Measurements from ENCODE around the gene GJB3. TPM values are rescaled to one million over a fixed set of nuclear protein-coding genes. Genes with fewer than 3 reads are reported as not detected.
"Not testable (repeated sequence)": the region's sequence is repeated elsewhere in the genome, so short reads cannot be mapped to it uniquely, and the experiment has no call there.

Gene GJB3
- not detected in 2 replicates for total RNA-seq

DNA sequence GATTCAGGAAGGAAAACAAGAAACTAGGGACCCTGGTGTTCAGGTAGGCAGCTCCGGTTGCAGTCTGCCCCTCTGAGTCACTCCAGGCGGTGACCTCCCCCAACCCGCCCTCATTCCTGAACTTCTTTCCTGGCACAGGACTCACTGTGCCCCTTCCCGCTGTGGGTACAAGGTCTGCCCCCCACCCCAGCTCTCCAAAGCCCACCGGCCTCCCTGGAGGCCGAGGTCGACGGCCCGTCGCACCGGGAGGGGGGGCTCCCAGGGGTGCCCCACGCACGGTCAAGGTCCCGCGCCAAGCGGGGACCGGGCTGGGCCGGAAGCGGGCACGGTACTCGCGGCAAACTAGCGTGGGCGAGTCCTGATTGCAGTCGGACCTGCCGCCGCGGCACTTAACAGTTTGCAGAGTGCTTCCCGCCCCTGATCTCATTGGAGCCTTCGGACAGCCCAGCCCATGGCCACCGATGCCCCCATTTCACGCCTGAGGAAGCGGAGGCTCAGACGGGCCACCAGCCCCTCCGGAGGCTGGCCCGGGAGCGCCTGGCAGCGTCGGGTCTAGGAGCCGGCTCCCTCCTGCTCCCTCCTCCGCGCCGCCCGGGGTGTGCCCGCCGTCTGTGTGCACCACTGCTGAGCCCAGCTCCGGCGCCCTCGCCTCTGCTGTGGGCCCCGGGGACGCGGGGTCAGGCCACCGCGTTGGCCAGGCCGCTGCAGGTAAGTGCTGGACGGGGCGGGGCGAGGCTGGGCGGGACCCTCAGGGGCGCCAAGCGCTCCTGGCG lies at the start of gene GJB3:
GJB3 (plus strand) TSS at position 144 of the 773 bp plus-strand sequence. CDS start 3,549 bp downstream, outside the sequence.
- TF ChIP-seq, protein P1, sequence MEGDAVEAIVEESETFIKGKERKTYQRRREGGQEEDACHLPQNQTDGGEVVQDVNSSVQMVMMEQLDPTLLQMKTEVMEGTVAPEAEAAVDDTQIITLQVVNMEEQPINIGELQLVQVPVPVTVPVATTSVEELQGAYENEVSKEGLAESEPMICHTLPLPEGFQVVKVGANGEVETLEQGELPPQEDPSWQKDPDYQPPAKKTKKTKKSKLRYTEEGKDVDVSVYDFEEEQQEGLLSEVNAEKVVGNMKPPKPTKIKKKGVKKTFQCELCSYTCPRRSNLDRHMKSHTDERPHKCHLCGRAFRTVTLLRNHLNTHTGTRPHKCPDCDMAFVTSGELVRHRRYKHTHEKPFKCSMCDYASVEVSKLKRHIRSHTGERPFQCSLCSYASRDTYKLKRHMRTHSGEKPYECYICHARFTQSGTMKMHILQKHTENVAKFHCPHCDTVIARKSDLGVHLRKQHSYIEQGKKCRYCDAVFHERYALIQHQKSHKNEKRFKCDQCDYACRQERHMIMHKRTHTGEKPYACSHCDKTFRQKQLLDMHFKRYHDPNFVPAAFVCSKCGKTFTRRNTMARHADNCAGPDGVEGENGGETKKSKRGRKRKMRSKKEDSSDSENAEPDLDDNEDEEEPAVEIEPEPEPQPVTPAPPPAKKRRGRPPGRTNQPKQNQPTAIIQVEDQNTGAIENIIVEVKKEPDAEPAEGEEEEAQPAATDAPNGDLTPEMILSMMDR (IDR thresholded peaks at IDR 0.05; ENCODE audit: extremely low read depth, low read depth, low read length), result no peak
- H2AFZ ChIP-seq (ENCODE audit: low read length), result no peak within 1 kb of the TSS

DNA sequence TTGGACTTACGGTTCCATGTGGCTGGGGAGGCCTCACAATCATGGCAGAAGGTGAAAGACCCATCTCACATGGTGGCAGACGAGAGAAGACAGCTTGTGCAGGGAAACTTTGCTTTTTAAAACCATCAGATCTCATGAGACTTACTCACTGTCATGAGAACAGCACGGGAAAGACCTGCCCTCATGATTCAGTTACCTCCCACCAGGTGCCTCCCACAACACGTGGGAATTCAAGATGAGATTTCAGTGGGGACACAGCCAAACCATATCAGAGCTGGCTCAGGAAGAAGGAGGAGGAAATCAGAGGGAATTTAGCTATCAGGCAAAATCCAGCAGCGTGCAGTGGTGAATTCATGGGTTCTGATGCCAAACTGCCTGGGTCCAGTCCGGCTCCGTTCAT lies 48.2 kb upstream of the GJB3 start:
- not testable (repeated sequence) for H2AFZ ChIP-seq (ENCODE audit: low read length); DNase-seq (ENCODE audit: insufficient read length, low spot score, missing footprints); H3K27ac ChIP-seq (ENCODE audit: low read depth, low read length); H3K9me3 ChIP-seq (ENCODE audit: low read depth, low read length); H3K4me1 ChIP-seq (ENCODE audit: insufficient read depth, low read length); H4K20me1 ChIP-seq (ENCODE audit: insufficient read depth, low read length); H3K27me3 ChIP-seq (ENCODE audit: insufficient read depth, low read length); H3K79me2 ChIP-seq (ENCODE audit: insufficient read depth, low read length); H3K36me3 ChIP-seq (ENCODE audit: insufficient read depth, low read length); H3K4me3 ChIP-seq (ENCODE audit: insufficient read depth, low read length); H3K4me2 ChIP-seq (ENCODE audit: insufficient read depth, low read length)

More for the DNA sequence above, at the start of gene GJB3:
- H3K9me3 ChIP-seq (ENCODE audit: low read depth, low read length), result no peaks in the 10 kb centered on the region
- no peaks in the 10 kb centered on the region for H3K4me1 ChIP-seq (ENCODE audit: insufficient read depth, low read length)
- DNase-seq (ENCODE audit: insufficient read length, low spot score, missing footprints), result peak; percentile 91
- no peaks in the 10 kb centered on the region for H4K20me1 ChIP-seq (ENCODE audit: insufficient read depth, low read length)
- peak within 1 kb of the TSS; percentile 50 for H3K4me3 ChIP-seq (ENCODE audit: insufficient read depth, low read length)
- H3K27ac ChIP-seq (ENCODE audit: low read depth, low read length), result no peak within 1 kb of the TSS
- no peaks in the 10 kb centered on the region for H3K36me3 ChIP-seq (ENCODE audit: insufficient read depth, low read length)
- peak within 1 kb of the TSS; percentile 61 for H3K4me2 ChIP-seq (ENCODE audit: insufficient read depth, low read length)
- peaks cover 53% of the 10 kb centered on the region for H3K27me3 ChIP-seq (ENCODE audit: insufficient read depth, low read length)
- no peaks in the 10 kb centered on the region for H3K79me2 ChIP-seq (ENCODE audit: insufficient read depth, low read length)

DNA sequence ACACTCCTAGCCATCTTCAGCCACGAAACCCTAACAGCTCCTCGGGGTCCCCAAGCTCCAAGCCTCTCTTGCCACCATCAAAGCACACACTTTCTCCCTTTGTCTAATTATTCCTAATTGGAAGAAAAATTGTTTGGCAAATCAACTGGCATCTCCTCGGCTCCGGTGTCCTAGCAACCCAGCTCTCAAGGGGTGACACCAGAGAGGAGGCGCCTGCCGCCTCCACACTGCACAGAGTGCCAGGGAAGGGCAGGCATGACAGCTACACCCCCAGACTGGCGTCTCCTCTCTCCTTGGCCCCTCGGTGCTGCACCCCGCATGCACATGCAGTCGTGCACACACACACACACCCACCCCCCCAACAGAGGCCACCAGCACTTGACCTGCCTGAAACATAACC lies 44.3 kb upstream of the GJB3 start:
- TF ChIP-seq, protein P1 (IDR thresholded peaks at IDR 0.05; ENCODE audit: extremely low read depth, low read depth, low read length), result no peak
- Histone ChIP-seq H4K20me1 (ENCODE audit: insufficient read depth, low read length) (no peaks in the 10 kb centered on the region), H3K36me3 (ENCODE audit: insufficient read depth, low read length) (no peaks in the 10 kb centered on the region), H3K27me3 (ENCODE audit: insufficient read depth, low read length) (no peaks in the 10 kb centered on the region), H2AFZ (ENCODE audit: low read length) (no peak overlapping the region), H3K27ac (ENCODE audit: low read depth, low read length) (no peak overlapping the region), H3K4me3 (ENCODE audit: insufficient read depth, low read length) (no peak overlapping the region), H3K79me2 (ENCODE audit: insufficient read depth, low read length) (no peaks in the 10 kb centered on the region), H3K4me2 (ENCODE audit: insufficient read depth, low read length) (no peak overlapping the region), H3K9me3 (ENCODE audit: low read depth, low read length) (no peaks in the 10 kb centered on the region), H3K4me1 (ENCODE audit: insufficient read depth, low read length) (no peaks in the 10 kb centered on the region)
- no peak for DNase-seq (ENCODE audit: insufficient read length, low spot score, missing footprints)

DNA sequence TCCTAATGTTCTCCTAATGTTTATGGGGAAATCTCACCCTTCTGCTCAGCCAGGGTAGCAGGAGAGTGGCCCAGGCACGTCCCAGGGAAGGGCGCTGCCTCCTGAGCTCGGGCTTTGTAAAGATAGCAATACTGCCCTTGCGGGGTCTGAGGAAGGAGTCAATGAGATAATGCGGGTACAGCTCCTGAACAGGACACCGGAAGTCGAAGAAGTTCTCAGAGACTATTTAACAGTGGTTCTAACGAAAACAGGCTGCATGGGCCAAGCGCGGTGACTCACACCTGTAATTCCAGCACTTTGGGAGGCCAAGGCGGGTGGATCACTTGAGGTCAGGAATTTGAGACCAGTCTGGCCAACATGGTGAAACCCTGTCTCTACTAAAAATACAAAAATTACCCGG lies 43.8 kb upstream of the GJB3 start:
- H4K20me1 ChIP-seq (ENCODE audit: insufficient read depth, low read length), result not testable (repeated sequence)

DNA sequence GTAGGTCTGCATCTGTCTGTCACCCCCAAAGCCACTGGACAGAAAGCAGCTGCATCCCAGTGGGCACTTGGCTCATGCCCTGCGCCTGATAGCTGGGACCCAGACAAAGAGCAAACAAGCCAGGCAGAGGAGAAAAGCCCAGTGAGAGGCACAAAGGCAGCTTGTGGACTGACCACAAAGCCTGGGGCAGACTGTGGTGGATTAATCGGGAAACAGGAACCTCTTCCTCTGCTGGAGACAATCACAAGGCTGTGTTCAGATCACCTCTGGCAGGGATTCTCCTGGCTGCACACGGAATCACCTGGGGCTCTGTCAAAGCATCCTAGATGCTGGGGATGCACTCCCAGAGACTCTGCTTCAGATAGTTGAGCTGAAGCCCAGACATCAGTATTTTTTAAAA lies 41.4 kb upstream of the GJB3 start:
- Histone ChIP-seq H3K36me3 (ENCODE audit: insufficient read depth, low read length) (no peaks in the 10 kb centered on the region), H3K27me3 (ENCODE audit: insufficient read depth, low read length) (no peaks in the 10 kb centered on the region), H3K27ac (ENCODE audit: low read depth, low read length) (no peak overlapping the region), H4K20me1 (ENCODE audit: insufficient read depth, low read length) (no peaks in the 10 kb centered on the region), H3K4me3 (ENCODE audit: insufficient read depth, low read length) (no peak overlapping the region), H3K9me3 (ENCODE audit: low read depth, low read length) (no peaks in the 10 kb centered on the region), H3K79me2 (ENCODE audit: insufficient read depth, low read length) (no peaks in the 10 kb centered on the region), H3K4me1 (ENCODE audit: insufficient read depth, low read length) (no peaks in the 10 kb centered on the region), H2AFZ (ENCODE audit: low read length) (no peak overlapping the region), H3K4me2 (ENCODE audit: insufficient read depth, low read length) (no peak overlapping the region)
- DNase-seq (ENCODE audit: insufficient read length, low spot score, missing footprints), result peak; percentile 58
- TF ChIP-seq, protein P1 (IDR thresholded peaks at IDR 0.05; ENCODE audit: extremely low read depth, low read depth, low read length), result no peak

More for the DNA sequence above, 43.8 kb upstream of the GJB3 start:
- H3K4me2 ChIP-seq (ENCODE audit: insufficient read depth, low read length); H3K4me3 ChIP-seq (ENCODE audit: insufficient read depth, low read length); H3K27me3 ChIP-seq (ENCODE audit: insufficient read depth, low read length); H3K27ac ChIP-seq (ENCODE audit: low read depth, low read length); H3K79me2 ChIP-seq (ENCODE audit: insufficient read depth, low read length); H3K4me1 ChIP-seq (ENCODE audit: insufficient read depth, low read length); H3K9me3 ChIP-seq (ENCODE audit: low read depth, low read length); DNase-seq (ENCODE audit: insufficient read length, low spot score, missing footprints); H3K36me3 ChIP-seq (ENCODE audit: insufficient read depth, low read length); H2AFZ ChIP-seq (ENCODE audit: low read length): not testable (repeated sequence)
